MG63 (cell line): ENCODE data around the gene PAM. TPM values are rescaled to one million over a fixed set of nuclear protein-coding genes. Genes with fewer than 3 reads are reported as not detected.

Source experiments
- DNase-seq: peaks from one replicate; pipeline ENCODE4 v3.0.0-alpha.2; 2020
- H3K27me3 ChIP-seq: fragments of 250-450 bp; sonication (Bioruptor Pico); 2 replicates; pipeline ENCODE4 v1.5.1; 2020; ENCODE audit warnings: mild to moderate bottlenecking, moderate library complexity
- H3K36me3 ChIP-seq: fragments of 250-450 bp; sonication (Bioruptor Pico); 2 replicates; pipeline ENCODE4 v1.5.1; 2020; ENCODE audit warnings: mild to moderate bottlenecking, moderate library complexity
- H3K4me3 ChIP-seq: fragments of 250-450 bp; sonication (Bioruptor Pico); 2 replicates; pipeline ENCODE4 v1.5.1; 2020; ENCODE audit warnings: mild to moderate bottlenecking, moderate library complexity
- H3K9me3 ChIP-seq: fragments of 250-450 bp; sonication (Bioruptor Pico); 2 replicates; pipeline ENCODE4 v1.5.1; 2020; ENCODE audit warnings: mild to moderate bottlenecking, moderate library complexity
- total RNA-seq: library from RNA; depleted of rRNA; stranded (reverse); fragments of >200 nt; shearing (Covaris generic); gene quantifications from 2 replicates; pipeline ENCODE4 v1.2.3, GENCODE V29; 2014; ENCODE audit warnings: low replicate concordance

Gene PAM
- total RNA-seq, 1 experiment from 2014 or later, result 119 TPM

DNA sequence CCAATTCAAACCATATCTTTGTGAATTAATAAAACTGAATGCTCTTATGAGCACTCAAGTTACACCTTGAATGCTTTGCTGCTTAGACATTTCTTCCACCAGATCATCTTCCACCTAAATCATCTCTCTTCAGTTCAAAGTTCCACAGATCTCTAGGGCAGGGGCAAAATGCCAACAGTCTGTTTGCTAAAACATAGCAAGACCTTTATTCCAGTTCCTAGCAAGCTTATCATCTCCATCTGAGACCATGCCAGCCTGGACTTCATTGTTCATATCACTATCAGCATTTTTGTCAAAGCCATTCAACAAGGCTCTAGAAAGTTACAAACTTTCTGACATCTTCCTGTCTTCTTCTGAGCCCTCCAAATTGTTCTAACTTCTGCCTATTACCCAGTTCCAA lies 245.0 kb downstream of the PAM start:
- no peak for DNase-seq
- Histone ChIP-seq H3K27me3 (no peaks in the 10 kb centered on the region), H3K9me3 (no peaks in the 10 kb centered on the region), H3K36me3 (no peaks in the 10 kb centered on the region), H3K4me3 (no peak overlapping the region)

- H3K27me3 ChIP-seq, result no peaks in the 10 kb centered on the region
- no peaks in the 10 kb centered on the region for H3K9me3 ChIP-seq
- no peak for DNase-seq
- H3K36me3 ChIP-seq, result no peaks in the 10 kb centered on the region
- no peak overlapping the region for H3K4me3 ChIP-seq
Observed at GRCh38 chr5:103003872-103004271, 248.8 kb downstream of the PAM start.

GRCh38 chr5:103005276-103005675 lies 250.2 kb downstream of the PAM start:
- no peak for DNase-seq
- no peaks in the 10 kb centered on the region for H3K9me3 ChIP-seq
- no peak overlapping the region for H3K4me3 ChIP-seq
- H3K36me3 ChIP-seq, result no peaks in the 10 kb centered on the region
- no peaks in the 10 kb centered on the region for H3K27me3 ChIP-seq

DNA sequence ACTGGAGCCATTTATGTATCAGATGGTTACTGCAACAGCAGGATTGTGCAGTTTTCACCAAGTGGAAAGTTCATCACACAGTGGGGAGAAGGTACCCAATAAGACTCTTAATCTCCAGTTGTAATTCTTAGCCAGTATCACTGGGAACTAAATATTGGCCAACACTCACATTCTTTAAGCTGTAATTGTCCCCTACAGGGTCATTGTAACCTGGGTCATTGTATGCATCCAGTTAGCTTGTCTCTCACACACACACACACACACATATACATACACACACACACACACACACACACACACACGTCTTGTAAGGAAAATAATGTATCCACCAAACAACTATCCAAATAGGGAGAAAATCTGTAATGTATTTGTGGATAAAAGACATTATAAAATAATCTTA lies 251.8 kb downstream of the PAM start:
- Histone ChIP-seq H3K4me3 (no peak overlapping the region), H3K36me3 (no peaks in the 10 kb centered on the region), H3K9me3 (no peaks in the 10 kb centered on the region), H3K27me3 (no peaks in the 10 kb centered on the region)
- DNase-seq, result no peak

GRCh38 chr5:103010168-103010567 lies 255.1 kb downstream of the PAM start:
- Histone ChIP-seq H3K9me3 (no peaks in the 10 kb centered on the region; the same call in 1 of the 2 replicates), H3K27me3 (no peaks in the 10 kb centered on the region), H3K36me3 (no peaks in the 10 kb centered on the region), H3K4me3 (no peak overlapping the region)
- no peak for DNase-seq

DNA sequence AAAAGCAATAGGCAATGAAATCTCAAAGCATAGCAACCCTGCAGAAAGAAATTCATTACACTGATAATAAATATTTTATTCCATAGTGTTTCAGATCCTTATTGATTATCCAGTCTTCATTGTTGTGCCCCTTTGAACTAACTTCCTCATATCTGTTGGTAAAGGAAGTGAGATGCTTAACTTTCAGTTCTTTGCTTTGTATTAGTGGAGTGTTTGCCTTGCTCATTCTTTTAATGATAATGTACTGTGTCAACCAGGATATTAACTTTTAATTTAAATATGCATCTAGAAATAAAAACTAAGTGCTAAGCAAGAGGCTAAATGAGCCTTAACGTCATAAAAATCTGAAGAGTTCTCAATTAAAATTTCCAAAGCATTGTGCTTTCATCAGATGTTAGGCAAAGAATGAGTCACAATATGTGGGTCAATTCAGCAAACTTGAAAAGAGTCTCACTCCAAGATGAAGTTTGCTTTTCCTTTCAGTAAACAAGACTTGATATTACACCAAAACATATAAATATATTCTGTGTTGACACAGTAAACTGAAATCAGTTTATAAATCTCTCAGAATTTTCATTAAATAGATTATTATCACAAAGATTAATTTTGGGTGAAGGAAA lies 258.9 kb downstream of the PAM start:
- Histone ChIP-seq H3K4me3 (no peak overlapping the region), H3K36me3 (no peaks in the 10 kb centered on the region), H3K27me3 (no peaks in the 10 kb centered on the region), H3K9me3 (no peaks in the 10 kb centered on the region; the same call in 1 of the 2 replicates)
- DNase-seq, result no peak

GRCh38 chr5:103014983-103015382 lies 259.9 kb downstream of the PAM start:
- Histone ChIP-seq H3K4me3 (no peak overlapping the region), H3K27me3 (no peaks in the 10 kb centered on the region), H3K36me3 (no peaks in the 10 kb centered on the region; the same call in 1 of the 2 replicates), H3K9me3 (no peaks in the 10 kb centered on the region; the same call in 1 of the 2 replicates)
- no peak for DNase-seq

DNA sequence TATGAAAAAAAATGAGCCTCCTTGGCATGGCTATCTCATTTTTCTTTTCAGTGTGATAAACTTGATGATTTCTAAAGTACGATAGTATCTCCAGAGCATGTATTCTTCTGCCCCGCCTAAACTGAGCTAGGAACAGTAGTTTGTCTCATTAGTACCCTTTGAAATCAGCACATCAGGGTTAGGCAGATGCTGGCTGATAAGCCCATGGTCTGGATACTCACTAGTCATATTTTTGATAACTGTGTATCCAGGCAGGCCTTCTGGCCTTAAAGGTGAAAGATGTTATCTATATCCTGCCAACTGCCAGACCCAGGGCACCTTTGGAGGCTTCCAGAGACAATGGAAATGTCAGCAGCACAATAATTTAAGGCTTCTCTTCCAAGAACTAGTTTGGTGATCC lies 261.1 kb downstream of the PAM start:
- DNase-seq, result no peak
- H3K36me3 ChIP-seq, result no peaks in the 10 kb centered on the region; the same call in 1 of the 2 replicates
- H3K9me3 ChIP-seq, result no peaks in the 10 kb centered on the region; the same call in 1 of the 2 replicates
- no peaks in the 10 kb centered on the region for H3K27me3 ChIP-seq
- no peak overlapping the region for H3K4me3 ChIP-seq

- Histone ChIP-seq H3K27me3 (no peaks in the 10 kb centered on the region), H3K9me3 (no peaks in the 10 kb centered on the region), H3K4me3 (no peak overlapping the region), H3K36me3 (no peaks in the 10 kb centered on the region; the same call in 1 of the 2 replicates)
- DNase-seq, result no peak
Observed at GRCh38 chr5:103019804-103020203, 264.7 kb downstream of the PAM start.

GRCh38 chr5:103021314-103021713 lies 266.2 kb downstream of the PAM start:
- Histone ChIP-seq H3K27me3 (no peaks in the 10 kb centered on the region), H3K9me3 (no peaks in the 10 kb centered on the region)
- DNase-seq, result no peak

GRCh38 chr5:103027267-103027666 lies 272.2 kb downstream of the PAM start:
- Histone ChIP-seq H3K4me3 (no peak overlapping the region), H3K36me3 (0 out of 2 replicates have a peak, but pooled peaks cover 3% of the 10 kb centered on the region), H3K9me3 (no peaks in the 10 kb centered on the region), H3K27me3 (no peaks in the 10 kb centered on the region)
- DNase-seq, result no peak

More at GRCh38 chr5:103021314-103021713, 266.2 kb downstream of the PAM start:
- H3K36me3 ChIP-seq, result no peaks in the 10 kb centered on the region; the same call in 1 of the 2 replicates
- no peak overlapping the region for H3K4me3 ChIP-seq

DNA sequence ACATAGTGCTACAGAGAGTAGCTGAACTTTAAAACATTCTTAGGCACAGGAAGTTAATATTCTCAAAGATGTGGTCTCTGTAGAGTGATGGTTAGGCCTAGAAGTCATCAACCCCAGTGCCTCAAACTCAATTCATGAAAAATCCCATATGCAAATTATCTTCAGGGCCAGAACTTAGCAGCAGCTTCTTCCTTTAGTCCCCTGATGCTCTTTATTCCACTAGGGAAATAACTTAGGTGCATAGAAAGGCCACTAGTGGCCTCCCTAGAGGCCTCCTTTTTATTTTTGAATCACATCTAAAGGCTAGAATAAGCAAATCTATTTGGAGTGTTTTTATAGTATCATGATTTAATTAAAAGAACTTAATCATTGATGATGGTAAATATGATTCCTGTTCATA lies 276.5 kb downstream of the PAM start:
- no peak for DNase-seq
- no peaks in the 10 kb centered on the region for H3K9me3 ChIP-seq
- no peak overlapping the region for H3K4me3 ChIP-seq
- H3K27me3 ChIP-seq, result no peaks in the 10 kb centered on the region
- 0 out of 2 replicates have a peak, but pooled peaks cover 3% of the 10 kb centered on the region for H3K36me3 ChIP-seq

GRCh38 chr5:103033696-103034095 lies 278.6 kb downstream of the PAM start:
- DNase-seq, result no peak
- 0 out of 2 replicates have a peak, but pooled peaks cover 3% of the 10 kb centered on the region for H3K36me3 ChIP-seq
- no peaks in the 10 kb centered on the region for H3K27me3 ChIP-seq
- no peaks in the 10 kb centered on the region for H3K9me3 ChIP-seq
- H3K4me3 ChIP-seq, result no peak overlapping the region

DNA sequence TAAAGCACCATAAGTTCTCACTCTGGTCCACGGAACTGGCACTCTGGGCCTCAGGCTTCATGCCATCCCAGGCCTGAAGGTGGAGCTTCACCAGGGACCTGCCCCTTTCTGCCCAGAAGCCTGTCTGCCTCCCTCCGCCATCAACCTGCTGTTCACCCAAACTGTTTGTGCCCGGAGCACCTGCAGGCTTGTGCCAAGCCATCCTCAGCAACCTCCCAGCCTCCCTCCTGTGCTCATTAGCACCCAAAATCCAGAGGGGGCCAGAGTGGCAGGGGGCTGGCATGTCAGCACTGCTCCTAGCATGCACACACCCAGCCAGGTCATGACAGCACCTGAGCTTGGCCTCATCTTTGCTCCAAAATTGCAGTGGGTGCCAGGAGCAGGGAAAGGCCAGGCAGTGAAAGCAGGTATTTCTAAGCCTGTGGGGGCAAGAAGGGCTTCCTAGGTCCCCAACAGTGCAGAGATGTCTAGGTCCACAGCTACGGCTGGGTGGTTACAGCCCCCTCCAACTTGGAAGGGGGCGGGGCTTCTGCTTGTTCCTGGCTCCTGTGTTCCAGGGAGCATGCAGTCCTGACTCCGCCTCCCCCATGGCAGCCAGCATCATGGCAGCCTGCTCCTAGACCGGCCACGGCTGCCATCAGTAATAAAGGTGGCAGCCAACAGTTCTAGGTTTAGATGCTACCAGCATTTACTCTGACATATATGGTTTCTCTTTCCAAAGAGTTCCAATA lies 279.7 kb downstream of the PAM start:
- DNase-seq, result no peak
- Histone ChIP-seq H3K4me3 (no peak overlapping the region), H3K9me3 (no peaks in the 10 kb centered on the region), H3K27me3 (no peaks in the 10 kb centered on the region), H3K36me3 (0 out of 2 replicates have a peak, but pooled peaks cover 3% of the 10 kb centered on the region)

DNA sequence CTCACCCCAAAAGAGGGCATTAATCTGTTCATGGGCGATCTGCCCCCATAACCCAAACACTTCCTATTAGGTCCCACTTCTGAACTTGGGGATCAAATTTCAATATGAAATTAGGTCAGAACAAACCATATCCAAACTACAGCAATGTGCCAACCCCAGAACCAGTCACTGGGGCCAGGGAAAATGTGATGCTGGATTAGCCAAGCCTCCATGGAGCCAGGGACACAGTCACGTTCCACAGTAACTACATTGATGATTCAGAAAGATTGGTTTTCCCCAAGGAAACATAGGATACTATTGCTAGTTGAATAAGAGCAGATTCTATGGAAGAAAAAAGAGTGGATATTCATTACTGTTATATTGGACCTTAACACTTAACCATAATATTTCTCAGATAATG lies 280.6 kb downstream of the PAM start:
- Histone ChIP-seq H3K4me3 (no peak overlapping the region), H3K9me3 (no peaks in the 10 kb centered on the region), H3K36me3 (0 out of 2 replicates have a peak, but pooled peaks cover 3% of the 10 kb centered on the region), H3K27me3 (no peaks in the 10 kb centered on the region)
- DNase-seq, result peak; percentile 39

DNA sequence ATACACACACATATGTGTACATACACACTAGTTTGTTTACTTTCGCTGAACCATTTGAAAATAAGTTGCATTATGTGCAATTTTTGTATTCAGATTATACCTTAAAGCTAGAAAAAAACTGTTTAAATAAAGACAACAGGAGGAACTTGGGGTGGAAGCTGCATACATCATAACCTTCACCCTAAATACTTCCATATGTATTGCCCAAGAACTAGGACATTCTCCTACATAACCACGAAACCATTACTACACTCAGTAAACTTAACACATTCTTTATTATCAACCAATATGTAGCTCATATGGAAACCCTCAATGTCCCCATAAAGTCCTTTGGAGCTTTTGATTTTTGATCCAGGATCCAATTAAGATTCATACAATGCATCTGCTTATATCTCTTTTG lies 281.5 kb downstream of the PAM start:
- Histone ChIP-seq H3K36me3 (no peaks in the 10 kb centered on the region), H3K27me3 (no peaks in the 10 kb centered on the region), H3K9me3 (no peaks in the 10 kb centered on the region), H3K4me3 (no peak overlapping the region)
- no peak for DNase-seq

- Histone ChIP-seq H3K9me3 (no peaks in the 10 kb centered on the region), H3K4me3 (no peak overlapping the region), H3K27me3 (no peaks in the 10 kb centered on the region), H3K36me3 (no peaks in the 10 kb centered on the region)
- DNase-seq, result no peak
Observed at GRCh38 chr5:103037673-103038455, 282.8 kb downstream of the PAM start.
